NCI-H774 (cell line): Measurements from ENCODE around the gene ANXA4.
"Not testable (repeated sequence)": the region's sequence is repeated elsewhere in the genome, so short reads cannot be mapped to it uniquely, and the experiment has no call there.

Source experiments
- DNase-seq: peaks from one replicate; lab custom pipeline; 2025; lab: John Stamatoyannopoulos, UW

ANXA4 gene

GRCh38 chr2:69721022-69721421 lies 20.9 kb upstream of the ANXA4 start:
- DNase-seq: no peak

GRCh38 chr2:69723791-69724190 lies 18.1 kb upstream of the ANXA4 start:
- DNase-seq: no peak

GRCh38 chr2:69724540-69725159 lies 17.3 kb upstream of the ANXA4 start:
- DNase-seq: peak; percentile 67

GRCh38 chr2:69725706-69726360 lies 16.1 kb upstream of the ANXA4 start:
- DNase-seq: no peak

GRCh38 chr2:69729266-69729665 lies 12.7 kb upstream of the ANXA4 start:
- DNase-seq: no peak

- no peak for DNase-seq
These were observed 12.2 kb upstream of the ANXA4 start for GRCh38 chr2:69729781-69730180.

- no peak for DNase-seq
These were observed 10.6 kb upstream of the ANXA4 start for GRCh38 chr2:69731147-69731970.

GRCh38 chr2:69733342-69734034 lies 8.4 kb upstream of the ANXA4 start:
- DNase-seq: no peak

- DNase-seq: no peak
These were observed 7.8 kb upstream of the ANXA4 start for GRCh38 chr2:69734035-69734611.

- DNase-seq: no peak
These were observed 6.9 kb upstream of the ANXA4 start for GRCh38 chr2:69734854-69735544.

GRCh38 chr2:69735686-69736085 lies 6.2 kb upstream of the ANXA4 start:
- DNase-seq: no peak

GRCh38 chr2:69738149-69738548 lies 3.8 kb upstream of the ANXA4 start:
- not testable (repeated sequence) for DNase-seq

GRCh38 chr2:69740502-69740951 lies 1.4 kb upstream of the ANXA4 start:
- DNase-seq: no peak

- DNase-seq: no peak
These were observed 732 bp upstream of the ANXA4 start for GRCh38 chr2:69741229-69741574.

GRCh38 chr2:69742322-69742952 lies 503 bp downstream of the ANXA4 start:
- no peak for DNase-seq

- no peak for DNase-seq
These were observed 1.9 kb downstream of the ANXA4 start for GRCh38 chr2:69743847-69744264.

GRCh38 chr2:69744456-69744855 lies 2.5 kb downstream of the ANXA4 start:
- no peak for DNase-seq

- DNase-seq: no peak
These were observed 3.1 kb downstream of the ANXA4 start for GRCh38 chr2:69745035-69745434.

GRCh38 chr2:69750246-69750645 lies 8.3 kb downstream of the ANXA4 start:
- no peak for DNase-seq

- DNase-seq: no peak
These were observed 11.9 kb downstream of the ANXA4 start for GRCh38 chr2:69753659-69754363.
